CD4-positive, alpha-beta T cell treated with Interleukin-6 for 4 hours (primary cell): ENCODE measurements around the gene PDE6B.

Experiments used
- DNase-seq: peaks from one replicate; pipeline ENCODE4 v3.0.0-alpha.2; 2020; ENCODE audit warnings: mixed read lengths

The PDE6B gene

DNA sequence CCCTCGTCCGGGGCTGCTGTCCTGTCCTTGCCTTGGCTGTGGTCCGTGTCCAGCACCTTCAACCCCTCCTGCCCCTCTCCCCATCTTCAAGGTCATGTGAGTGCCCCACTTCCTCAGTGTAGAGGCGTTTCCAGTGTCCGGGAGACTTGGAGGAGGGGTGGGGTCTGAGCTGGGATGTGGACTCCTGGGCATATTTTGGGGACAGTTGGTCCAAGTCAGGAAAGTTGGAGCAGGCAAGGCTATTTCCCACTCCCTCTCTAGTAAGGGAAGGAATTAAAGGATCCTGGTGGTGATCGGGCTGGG is 83.2 kb downstream of the PDE6B start:
- no peak for DNase-seq

DNA sequence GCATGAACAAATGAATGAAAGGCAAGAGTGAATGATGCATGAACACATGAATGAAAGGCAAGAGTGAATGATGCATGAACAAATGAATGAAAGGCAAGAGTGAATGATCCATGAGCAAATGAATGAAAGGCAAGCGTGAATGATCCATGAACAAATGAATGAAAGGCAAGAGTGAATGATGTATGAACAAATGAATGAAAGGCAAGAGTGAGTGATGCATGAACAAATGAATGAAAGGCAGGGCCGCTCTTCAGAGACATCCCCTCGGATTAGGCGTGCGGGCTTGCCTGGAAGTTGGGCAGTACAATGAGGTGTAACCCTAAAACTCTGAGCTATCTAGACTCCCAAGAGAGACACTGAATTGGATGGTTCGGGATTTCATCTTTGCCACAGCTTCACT is 84.0 kb downstream of the PDE6B start:
- no peak for DNase-seq

DNA sequence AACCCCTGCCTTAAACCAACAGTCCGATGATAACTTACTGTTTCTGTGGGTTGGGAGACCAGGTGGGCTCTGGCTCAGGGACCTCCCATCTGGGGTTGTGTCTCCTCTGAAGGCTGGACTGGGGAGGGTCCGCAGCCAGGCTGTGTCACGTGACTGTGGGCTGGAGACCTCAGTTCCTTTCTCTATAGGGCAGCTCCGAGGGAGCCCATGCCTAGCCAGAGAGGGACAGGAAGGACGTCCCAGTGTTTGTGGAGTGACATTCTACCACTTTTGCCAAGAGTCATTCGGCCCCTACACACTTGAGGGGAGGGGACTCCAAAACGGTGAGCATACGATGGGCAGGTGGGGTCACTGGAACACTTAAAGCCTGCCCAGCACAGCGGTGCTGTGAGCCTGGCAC is 84.7 kb downstream of the PDE6B start:
- no peak for DNase-seq

DNA sequence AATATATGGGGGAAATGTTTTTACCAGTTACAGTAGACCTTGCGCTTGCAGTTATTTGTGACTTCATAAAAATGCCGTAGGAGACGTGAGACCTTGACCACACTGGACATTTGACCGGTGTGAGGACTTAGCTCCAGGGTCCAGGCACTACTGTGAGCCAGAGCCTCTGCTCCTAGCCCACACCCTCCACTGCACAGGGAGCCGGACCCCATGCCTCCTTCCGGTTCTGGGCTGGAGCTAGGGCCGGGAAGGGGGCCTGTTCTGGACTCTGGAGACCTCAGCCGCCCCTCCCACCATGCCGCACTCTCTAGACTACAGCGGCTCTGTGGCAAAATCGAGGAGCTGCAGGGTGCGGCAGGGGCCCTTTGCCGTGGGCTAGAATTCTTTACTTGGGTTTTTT is 85.5 kb downstream of the PDE6B start:
- DNase-seq, result no peak

DNA sequence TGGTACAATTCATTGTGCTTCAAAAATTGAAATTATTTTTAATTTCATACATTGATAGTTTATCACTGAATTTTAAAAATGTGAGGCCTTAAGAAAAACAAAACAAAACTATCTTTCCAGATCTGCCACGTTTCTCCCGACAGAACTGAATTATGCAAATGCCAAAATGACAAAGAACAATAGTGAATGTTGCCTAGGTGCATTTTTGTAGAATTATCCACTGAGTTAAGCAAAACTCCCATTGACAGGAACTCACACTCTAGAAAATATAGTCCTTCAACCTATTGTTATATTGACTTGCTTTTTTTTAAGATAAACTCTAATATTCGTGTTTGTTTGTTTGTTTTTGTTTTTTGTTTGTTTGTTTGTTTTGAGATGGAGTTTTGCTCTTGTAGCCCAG is 86.7 kb downstream of the PDE6B start:
- DNase-seq, result no peak

DNA sequence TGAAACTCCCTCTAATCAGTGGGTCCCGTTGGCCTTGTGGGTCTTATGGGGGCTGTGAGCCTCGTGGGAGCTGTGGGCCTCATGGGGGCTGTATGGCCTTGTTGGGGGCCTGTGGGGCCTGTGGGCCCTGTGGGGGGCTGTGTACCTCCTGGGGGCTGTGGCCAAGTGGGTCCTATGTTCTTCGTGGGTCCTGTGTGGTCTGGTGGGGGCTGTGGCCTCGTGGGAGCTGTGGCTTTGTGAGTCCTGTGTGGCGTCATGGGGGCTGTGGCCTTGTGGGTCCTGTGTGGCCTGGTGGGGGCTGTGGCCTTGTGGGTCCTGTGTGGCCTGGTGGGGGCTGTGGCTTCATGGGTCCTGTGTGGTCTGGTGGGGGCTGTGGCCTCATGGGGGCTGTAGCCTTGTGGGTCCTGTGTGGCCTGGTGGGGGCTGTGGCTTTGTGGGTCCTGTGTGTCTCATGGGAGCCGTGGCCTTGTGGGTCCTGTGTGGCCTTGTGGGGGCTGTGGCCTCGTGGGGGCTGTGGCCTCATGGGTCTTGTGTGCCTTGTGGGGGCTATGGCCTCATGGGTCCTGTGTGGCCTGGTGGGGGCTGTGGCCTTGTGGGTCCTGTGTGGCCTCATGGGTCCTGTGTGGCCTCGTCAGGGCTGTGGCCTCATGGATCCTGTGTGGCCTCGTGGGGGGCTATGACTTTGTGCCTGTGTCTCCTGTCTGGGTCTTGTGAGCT is 87.7 kb downstream of the PDE6B start:
- DNase-seq, result no peak

DNA sequence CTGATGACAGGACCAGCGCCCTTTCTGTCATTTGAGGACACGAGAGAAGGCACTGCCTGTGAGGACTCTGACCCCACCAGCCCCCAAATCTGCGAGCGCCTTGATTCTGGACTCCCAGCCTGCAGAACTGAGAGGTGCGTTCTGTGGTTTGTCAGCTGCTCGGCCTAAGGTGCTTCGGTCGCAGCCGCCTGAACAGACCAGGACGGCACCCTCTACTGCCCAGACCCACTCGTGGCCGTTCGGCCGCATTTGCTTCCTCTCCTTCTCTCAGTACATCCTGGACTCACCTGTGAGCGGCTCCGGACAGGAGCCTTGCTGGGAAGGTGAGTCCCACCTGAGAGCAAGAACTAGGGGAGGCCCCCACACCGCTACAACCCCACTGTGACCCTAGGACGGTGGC is 88.7 kb downstream of the PDE6B start:
- no peak for DNase-seq

DNA sequence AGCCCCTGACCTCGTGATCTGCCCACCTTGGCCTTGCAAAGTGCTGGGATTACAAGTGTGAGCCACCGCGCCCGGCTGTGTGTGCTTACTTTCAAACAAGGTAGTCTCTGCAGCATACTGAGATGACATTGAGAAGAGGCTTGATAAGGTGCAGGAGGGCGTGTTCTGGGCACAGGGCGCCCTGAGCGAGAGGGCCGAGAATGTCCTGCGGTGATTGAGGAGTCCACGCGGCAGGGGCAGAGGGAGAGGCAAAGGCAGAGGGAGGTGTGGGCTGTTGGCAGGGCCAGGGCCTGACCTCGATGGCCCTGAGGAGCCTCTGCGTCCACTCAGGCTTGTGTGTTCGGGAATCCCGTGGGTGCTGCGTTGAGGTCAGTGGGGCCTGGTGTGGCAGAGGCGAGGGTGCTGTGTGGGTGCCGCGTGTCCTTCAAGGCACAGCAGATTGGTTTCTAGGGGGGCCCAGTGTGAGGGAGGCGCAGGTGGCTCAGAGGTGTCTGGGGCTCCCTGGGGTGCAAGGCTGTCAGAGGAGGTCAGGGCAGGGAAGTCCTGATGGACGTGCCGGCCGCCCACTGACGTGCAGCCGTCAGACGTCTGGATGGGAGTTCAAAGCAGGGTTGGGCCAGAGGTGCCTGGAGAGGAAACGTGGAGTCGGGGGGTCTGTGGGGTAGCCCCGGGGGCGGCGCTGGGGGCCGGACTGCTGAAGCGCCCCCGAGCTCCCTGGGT is 92.4 kb downstream of the PDE6B start:
- DNase-seq, result no peak

DNA sequence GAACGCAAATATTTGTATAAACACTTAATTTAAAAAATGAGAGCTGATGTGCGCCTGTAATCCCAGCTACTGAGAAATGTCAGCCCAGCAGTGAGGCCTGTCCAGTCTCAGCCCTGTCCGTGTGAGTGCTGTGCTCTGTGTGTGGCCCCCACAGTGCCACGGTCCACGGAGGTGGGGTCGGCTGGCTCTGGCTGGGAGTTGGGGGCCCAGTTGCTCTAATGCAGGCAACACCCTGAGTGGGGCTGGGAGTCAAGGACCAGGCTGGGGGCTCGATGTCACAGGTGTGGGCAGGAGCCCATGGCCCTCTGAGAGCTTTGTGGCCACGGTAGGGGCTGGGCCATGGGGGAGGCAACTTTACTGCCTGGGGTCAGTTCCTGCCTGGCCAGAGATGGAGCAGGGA is 93.1 kb downstream of the PDE6B start:
- DNase-seq, result no peak
